ENCODE measurements around the gene HIRIP3.

Gene HIRIP3

DNA sequence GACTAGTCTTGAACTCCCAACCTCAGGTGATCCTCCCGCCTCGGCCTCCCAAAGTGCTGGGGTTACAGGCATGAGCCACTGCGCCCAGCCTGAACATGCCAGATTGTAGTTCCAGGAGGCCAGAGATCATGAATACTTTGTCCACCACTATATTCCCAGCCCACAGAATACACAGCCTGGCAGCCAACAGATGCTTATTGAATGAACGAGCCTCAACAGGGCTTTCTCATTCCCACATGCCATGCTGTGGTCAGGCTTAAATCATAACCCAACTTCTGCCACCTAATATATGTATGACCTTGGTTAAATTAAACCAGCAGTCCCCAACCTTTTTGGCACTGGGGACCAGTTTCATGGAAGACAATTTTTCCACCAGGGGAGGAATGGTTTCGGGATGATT lies 36.7 kb downstream of the HIRIP3 start:
- no peak for DNase-seq (ENCODE audit: low read depth)
- TF ChIP-seq, protein P1, sequence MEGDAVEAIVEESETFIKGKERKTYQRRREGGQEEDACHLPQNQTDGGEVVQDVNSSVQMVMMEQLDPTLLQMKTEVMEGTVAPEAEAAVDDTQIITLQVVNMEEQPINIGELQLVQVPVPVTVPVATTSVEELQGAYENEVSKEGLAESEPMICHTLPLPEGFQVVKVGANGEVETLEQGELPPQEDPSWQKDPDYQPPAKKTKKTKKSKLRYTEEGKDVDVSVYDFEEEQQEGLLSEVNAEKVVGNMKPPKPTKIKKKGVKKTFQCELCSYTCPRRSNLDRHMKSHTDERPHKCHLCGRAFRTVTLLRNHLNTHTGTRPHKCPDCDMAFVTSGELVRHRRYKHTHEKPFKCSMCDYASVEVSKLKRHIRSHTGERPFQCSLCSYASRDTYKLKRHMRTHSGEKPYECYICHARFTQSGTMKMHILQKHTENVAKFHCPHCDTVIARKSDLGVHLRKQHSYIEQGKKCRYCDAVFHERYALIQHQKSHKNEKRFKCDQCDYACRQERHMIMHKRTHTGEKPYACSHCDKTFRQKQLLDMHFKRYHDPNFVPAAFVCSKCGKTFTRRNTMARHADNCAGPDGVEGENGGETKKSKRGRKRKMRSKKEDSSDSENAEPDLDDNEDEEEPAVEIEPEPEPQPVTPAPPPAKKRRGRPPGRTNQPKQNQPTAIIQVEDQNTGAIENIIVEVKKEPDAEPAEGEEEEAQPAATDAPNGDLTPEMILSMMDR (IDR thresholded peaks at IDR 0.05; ENCODE audit: control insufficient read depth, insufficient read depth, low read depth, low read length, missing control alignments), result no peak
- H3K4me3 ChIP-seq (ENCODE audit: control insufficient read depth, low read depth, low read length), result no peak overlapping the region

DNA sequence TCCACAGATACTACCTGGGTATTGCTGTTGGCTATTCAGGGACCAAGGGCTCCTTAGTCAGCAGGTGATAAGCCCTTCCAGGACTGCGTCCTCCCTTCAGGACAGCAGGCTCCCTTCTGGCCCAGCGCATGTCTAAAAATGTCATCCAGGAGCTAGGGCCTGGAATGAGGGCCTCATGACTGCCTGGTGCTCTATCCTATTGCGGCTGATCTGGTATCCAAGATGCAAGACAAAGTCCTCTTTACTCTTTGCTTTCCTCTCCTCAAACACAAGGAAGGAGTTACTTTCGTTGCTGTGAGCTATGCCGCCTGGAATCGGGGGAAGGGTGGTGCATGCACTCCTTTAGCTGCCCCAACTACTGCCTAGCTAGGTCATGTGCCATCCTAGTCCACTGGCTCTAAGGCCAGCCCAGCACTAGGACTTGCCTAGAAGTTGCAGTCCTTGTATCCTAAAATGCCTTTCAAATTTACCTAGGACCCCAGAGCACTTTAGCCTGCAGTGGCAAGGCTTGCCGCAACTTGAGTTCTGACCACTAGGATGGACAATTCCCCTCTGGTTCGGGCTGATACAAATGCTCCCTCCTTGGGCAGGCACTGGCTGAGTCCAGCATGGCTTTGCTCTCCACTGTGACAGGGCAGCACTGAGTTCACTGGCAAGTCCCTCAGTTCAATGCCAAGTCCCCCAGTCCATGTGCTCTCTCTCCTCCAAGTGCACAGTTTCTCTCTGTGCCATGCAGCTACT lies 43.6 kb downstream of the HIRIP3 start:
- TF ChIP-seq, protein P1 (IDR thresholded peaks at IDR 0.05; ENCODE audit: control insufficient read depth, insufficient read depth, low read depth, low read length, missing control alignments), result no peak
- DNase-seq (ENCODE audit: low read depth), result no peak
- no peak overlapping the region for H3K4me3 ChIP-seq (ENCODE audit: control insufficient read depth, low read depth, low read length)

DNA sequence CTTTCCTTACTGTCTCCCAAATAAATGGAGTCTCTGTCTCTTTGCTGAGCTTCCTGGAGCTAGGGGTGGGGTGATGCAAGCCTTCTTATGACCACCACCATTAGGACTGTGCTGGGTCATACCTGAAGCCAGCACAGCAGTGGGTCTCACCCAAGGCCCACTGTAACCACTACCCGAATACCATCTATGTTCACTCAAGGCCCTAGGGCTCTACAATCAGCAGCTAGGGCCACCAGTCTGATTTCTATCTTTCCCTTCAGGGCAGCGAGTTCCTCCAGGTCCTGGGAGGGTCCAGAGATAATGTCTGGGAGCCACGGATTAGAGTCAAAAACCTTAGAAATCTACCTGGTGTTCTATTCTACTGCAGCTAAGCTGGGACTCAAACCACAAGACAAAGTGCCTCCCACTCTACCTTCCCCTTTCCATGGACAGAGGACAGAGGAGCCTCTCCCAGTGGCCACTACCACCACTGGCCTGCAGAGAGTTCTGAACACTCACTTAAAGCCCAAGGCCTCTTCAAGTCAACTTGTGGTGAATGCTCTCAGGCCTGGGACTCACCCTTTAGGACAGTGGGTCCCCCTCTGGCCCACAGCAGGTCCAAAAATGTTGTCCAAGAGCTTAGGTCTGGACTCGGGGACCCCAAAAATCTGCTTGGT lies 44.5 kb downstream of the HIRIP3 start:
- TF ChIP-seq, protein P1 (IDR thresholded peaks at IDR 0.05; ENCODE audit: control insufficient read depth, insufficient read depth, low read depth, low read length, missing control alignments), result no peak
- DNase-seq (ENCODE audit: low read depth), result no peak
- H3K4me3 ChIP-seq (ENCODE audit: control insufficient read depth, low read depth, low read length), result no peak overlapping the region

DNA sequence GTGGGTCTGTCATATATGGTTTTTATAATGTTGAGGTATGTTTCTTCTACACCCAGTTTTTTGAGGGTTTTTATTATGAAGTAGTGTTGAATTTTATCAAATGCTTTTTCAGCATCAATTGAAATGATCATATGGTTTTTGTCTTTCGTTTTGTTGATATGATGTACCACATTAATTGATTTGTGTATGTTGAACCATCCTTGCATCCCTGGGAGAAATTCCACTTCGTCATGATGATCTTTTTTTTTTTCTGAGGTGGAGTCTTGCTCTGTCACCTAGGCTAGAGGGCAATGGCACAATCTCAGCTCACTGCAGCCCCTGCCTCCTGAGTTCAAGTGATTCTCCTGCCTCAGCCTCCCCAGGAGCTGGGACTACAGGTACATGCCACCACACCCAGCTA lies 47.5 kb downstream of the HIRIP3 start:
- no peak overlapping the region for H3K4me3 ChIP-seq (ENCODE audit: control insufficient read depth, low read depth, low read length)
- TF ChIP-seq, protein P1 (IDR thresholded peaks at IDR 0.05; ENCODE audit: control insufficient read depth, insufficient read depth, low read depth, low read length, missing control alignments), result no peak
- DNase-seq (ENCODE audit: low read depth), result no peak

DNA sequence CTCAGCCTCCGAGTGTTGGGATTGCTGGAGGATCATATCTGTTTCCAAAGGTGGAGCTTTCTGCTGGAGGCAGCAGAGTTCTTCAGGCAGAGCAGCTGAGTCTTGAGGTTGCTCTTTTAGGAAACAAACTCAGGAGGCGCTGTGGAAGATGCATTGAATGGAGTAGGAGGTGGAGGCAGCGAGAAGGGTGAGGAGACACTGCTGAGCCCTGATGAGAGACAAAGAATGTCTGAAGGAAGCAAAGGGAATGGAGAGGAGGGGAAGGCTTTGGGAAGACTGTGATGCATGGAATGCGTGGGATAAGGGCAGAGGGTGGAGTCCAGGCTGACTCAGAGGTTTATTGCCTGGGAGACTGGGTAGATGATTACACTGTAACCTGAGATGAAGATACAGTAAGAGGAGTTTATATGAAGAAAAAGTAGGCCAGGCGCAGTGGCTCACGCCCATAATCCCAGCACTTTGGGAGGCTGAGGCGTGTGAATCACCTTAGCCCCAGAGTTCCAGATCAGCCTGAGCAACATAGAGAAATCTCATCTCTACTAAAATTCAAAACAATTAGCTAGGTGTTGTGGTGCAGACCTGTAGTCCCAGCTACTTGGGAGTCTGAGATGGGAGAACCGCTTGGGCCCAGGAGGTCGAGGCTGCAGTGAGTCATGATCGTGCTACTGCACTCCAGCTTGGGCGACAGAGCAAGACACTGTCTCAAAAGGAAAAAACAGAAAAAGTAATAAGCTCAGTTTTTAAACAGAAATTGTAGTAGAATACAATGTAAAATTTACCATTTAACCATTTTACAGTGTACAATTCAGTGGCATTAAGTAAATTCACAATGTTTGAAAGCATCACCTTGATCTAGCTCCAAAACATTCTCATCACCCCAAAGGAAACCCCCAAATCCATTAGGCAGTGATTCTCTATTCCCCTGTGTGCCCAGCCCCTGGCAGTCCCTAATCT lies 51.3 kb downstream of the HIRIP3 start:
- TF ChIP-seq, protein P1 (IDR thresholded peaks at IDR 0.05; ENCODE audit: control insufficient read depth, insufficient read depth, low read depth, low read length, missing control alignments), result peak; percentile 48
- H3K4me3 ChIP-seq (ENCODE audit: control insufficient read depth, low read depth, low read length), result no peak overlapping the region
- peak; percentile 97 for DNase-seq (ENCODE audit: low read depth)
